PC-3 (cell line): ENCODE results near the gene FAM187B. TPM values are rescaled to one million over a fixed set of nuclear protein-coding genes. Genes with fewer than 3 reads are reported as not detected.

Source experiments
- ATAC-seq: fragments of 200-7000 bp; cut with Tn5 transposase; 2 replicates; pipeline ENCODE4 v1.9.1; 2020; ENCODE audit warnings: mild to moderate bottlenecking, moderate library complexity
- BruUV-seq: library from RNA; stranded (reverse); fragments of 400-500 nt; replicated peaks from 2 replicates; lab custom pipeline; 2021; lab: Mats Ljungman, UMichigan
- CTCF ChIA-PET: fragments of 300-600 bp; sonication (Branson Sonifier 250); formaldehyde crosslinking; loops from one replicate; lab custom pipeline; 2022; ENCODE audit warnings: antibody characterized with exemption; lab: Charles Lee
- POLR2A ChIA-PET: fragments of 300-600 bp; sonication (Branson Sonifier 250); formaldehyde crosslinking; loops from one replicate; lab custom pipeline; 2022; ENCODE audit warnings: antibody characterized with exemption; ENCODE audit not compliant: unreplicated experiment; lab: Charles Lee
- DNase-seq: peaks from one replicate; pipeline ENCODE4 v3.0.0-alpha.2; 2015
- H2AFZ ChIP-seq: fragments of 300-600 bp; sonication (generic); 2 replicates; pipeline ENCODE4 v1.6.0; 2016; ENCODE audit warnings: antibody characterized with exemption, low read length
- H3F3A ChIP-seq: fragments of 300-600 bp; sonication (generic); one replicate; pipeline ENCODE4 v1.6.0; 2017; ENCODE audit warnings: antibody characterized with exemption, low read length, control low read depth, mild to moderate bottlenecking; ENCODE audit not compliant: unreplicated experiment
- H3K27ac ChIP-seq: fragments of 300-600 bp; sonication (generic); 2 replicates; pipeline ENCODE4 v1.5.1; 2016; ENCODE audit warnings: mild to moderate bottlenecking, low read length
- H3K27me3 ChIP-seq: fragments of 300-600 bp; sonication (generic); 2 replicates; pipeline ENCODE4 v1.6.1; 2016; ENCODE audit warnings: low read length, mixed read lengths
- H3K36me3 ChIP-seq: fragments of 300-600 bp; sonication (generic); 2 replicates; pipeline ENCODE4 v1.6.1; 2016; ENCODE audit warnings: low read depth, mixed run types, low read length, mixed read lengths
- H3K4me1 ChIP-seq: fragments of 300-600 bp; sonication (generic); 2 replicates; pipeline ENCODE4 v1.5.1; 2016; ENCODE audit warnings: low read length; ENCODE audit not compliant: insufficient read depth
- H3K4me2 ChIP-seq: fragments of 300-600 bp; sonication (generic); 2 replicates; pipeline ENCODE4 v1.6.0; 2016; ENCODE audit warnings: low read length
- H3K4me3 ChIP-seq: fragments of 300-600 bp; sonication (generic); 2 replicates; pipeline ENCODE4 v1.5.1; 2016; ENCODE audit warnings: mild to moderate bottlenecking, low read length, mixed read lengths
- H3K79me2 ChIP-seq: fragments of 300-600 bp; sonication (generic); 2 replicates; pipeline ENCODE4 v1.6.1; 2017; ENCODE audit warnings: low read length, mixed read lengths
- H3K9ac ChIP-seq: fragments of 300-600 bp; sonication (generic); 2 replicates; pipeline ENCODE4 v1.6.0; 2016; ENCODE audit warnings: mild to moderate bottlenecking, low read length
- H3K9me2 ChIP-seq: fragments of 300-600 bp; sonication (generic); replicated peaks from 2 replicates; pipeline ENCODE4 v1.6.1; 2016; ENCODE audit warnings: mixed run types, low read length, mixed read lengths
- H3K9me3 ChIP-seq: fragments of 300-600 bp; sonication (generic); 2 replicates; pipeline ENCODE4 v1.6.1; 2016; ENCODE audit warnings: low read length, mixed read lengths
- H4K20me1 ChIP-seq: fragments of 300-600 bp; sonication (generic); 2 replicates; pipeline ENCODE4 v1.6.1; 2016; ENCODE audit warnings: low read length, mixed read lengths
- EZH2 ChIP-seq: fragments of 300-600 bp; sonication (generic); IDR thresholded peaks from one replicate; pipeline ENCODE4 v1.6.1; 2017; ENCODE audit warnings: antibody characterized with exemption, mild to moderate bottlenecking, low read length; ENCODE audit not compliant: unreplicated experiment
- EZH2phosphoT487 ChIP-seq: fragments of 300-600 bp; sonication (generic); IDR thresholded peaks from 2 replicates; pipeline ENCODE4 v1.6.1; 2018; ENCODE audit warnings: mild to moderate bottlenecking, antibody characterized with exemption, low read length, borderline replicate concordance
- intact Hi-C: fragments of 100-400 bp; cut with micrococcal nuclease; formaldehyde crosslinking; loops from 2 replicates; pipeline ENCODE4 v1.9.0; 2023
- total RNA-seq: library from RNA; depleted of rRNA; stranded (reverse); fragments of >200 nt; gene quantifications from 2 replicates; pipeline ENCODE4 v1.2.3, GENCODE V29; 2014
- TF ChIP-seq, protein P1 (sequence below): fragments of 300-600 bp; sonication (generic); conservative IDR thresholded peaks from 2 replicates; pipeline ENCODE4 v1.5.1; 2017; ENCODE audit warnings: antibody characterized with exemption, low read depth, mild to moderate bottlenecking, low read length

Gene FAM187B
- total RNA-seq, 1 experiment from 2014 or later, result not detected

- Histone ChIP-seq H3K79me2 (no peaks in the 10 kb centered on the region), H3K9ac (no peak overlapping the region), H3K9me3 (no peaks in the 10 kb centered on the region), H3K27me3 (no peaks in the 10 kb centered on the region), H4K20me1 (no peaks in the 10 kb centered on the region), H2AFZ (no peak overlapping the region), H3K9me2 (no peaks in the 10 kb centered on the region), H3K36me3 (no peaks in the 10 kb centered on the region; the same call in 1 of the 2 replicates), H3K4me1 (peaks cover 6% of the 10 kb centered on the region; the same call in 1 of the 2 replicates), H3K4me3 (no peak overlapping the region), H3K27ac (no peak overlapping the region), H3K4me2 (no peak overlapping the region), H3F3A (no peaks in the 10 kb centered on the region)
- BruUV-seq, result no TSS peak
- DNase-seq (no peak), ATAC-seq (no peak)
- intact Hi-C loops, result no loop called here
- ChIA-PET POLR2A (no interaction called here), CTCF (no interaction called here)
- TF ChIP-seq EZH2phosphoT487 (no peak), EZH2 (no peak)
- TF ChIP-seq, protein P1, sequence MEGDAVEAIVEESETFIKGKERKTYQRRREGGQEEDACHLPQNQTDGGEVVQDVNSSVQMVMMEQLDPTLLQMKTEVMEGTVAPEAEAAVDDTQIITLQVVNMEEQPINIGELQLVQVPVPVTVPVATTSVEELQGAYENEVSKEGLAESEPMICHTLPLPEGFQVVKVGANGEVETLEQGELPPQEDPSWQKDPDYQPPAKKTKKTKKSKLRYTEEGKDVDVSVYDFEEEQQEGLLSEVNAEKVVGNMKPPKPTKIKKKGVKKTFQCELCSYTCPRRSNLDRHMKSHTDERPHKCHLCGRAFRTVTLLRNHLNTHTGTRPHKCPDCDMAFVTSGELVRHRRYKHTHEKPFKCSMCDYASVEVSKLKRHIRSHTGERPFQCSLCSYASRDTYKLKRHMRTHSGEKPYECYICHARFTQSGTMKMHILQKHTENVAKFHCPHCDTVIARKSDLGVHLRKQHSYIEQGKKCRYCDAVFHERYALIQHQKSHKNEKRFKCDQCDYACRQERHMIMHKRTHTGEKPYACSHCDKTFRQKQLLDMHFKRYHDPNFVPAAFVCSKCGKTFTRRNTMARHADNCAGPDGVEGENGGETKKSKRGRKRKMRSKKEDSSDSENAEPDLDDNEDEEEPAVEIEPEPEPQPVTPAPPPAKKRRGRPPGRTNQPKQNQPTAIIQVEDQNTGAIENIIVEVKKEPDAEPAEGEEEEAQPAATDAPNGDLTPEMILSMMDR, result no peak
These were observed 33.0 kb upstream of the FAM187B start for GRCh38 chr19:35261356-35262100.

GRCh38 chr19:35260694-35261304 is 32.3 kb upstream of the FAM187B start:
- H3K9me2 ChIP-seq, result no peaks in the 10 kb centered on the region
- no peaks in the 10 kb centered on the region for H3K9me3 ChIP-seq
- DNase-seq (no peak), ATAC-seq (no peak)
- H2AFZ ChIP-seq, result no peak overlapping the region
- no peak overlapping the region for H3K27ac ChIP-seq
- H3K27me3 ChIP-seq, result no peaks in the 10 kb centered on the region
- peaks cover 4% of the 10 kb centered on the region; the same call in 1 of the 2 replicates for H3K4me1 ChIP-seq
- no peak for TF ChIP-seq EZH2
- TF ChIP-seq EZH2phosphoT487, result no peak
- TF ChIP-seq, protein P1, result no peak
- no peaks in the 10 kb centered on the region for H3K79me2 ChIP-seq
- no TSS peak for BruUV-seq
- no peak overlapping the region for H3K9ac ChIP-seq
- no peak overlapping the region for H3K4me2 ChIP-seq
- H4K20me1 ChIP-seq, result no peaks in the 10 kb centered on the region
- H3K4me3 ChIP-seq, result no peak overlapping the region
- no peaks in the 10 kb centered on the region for H3F3A ChIP-seq
- intact Hi-C loops, result no loop called here
- H3K36me3 ChIP-seq, result no peaks in the 10 kb centered on the region; the same call in 1 of the 2 replicates
- ChIA-PET POLR2A (no interaction called here), CTCF (no interaction called here)

- H3K27ac ChIP-seq, result no peak overlapping the region
- no peaks in the 10 kb centered on the region for H3K27me3 ChIP-seq
- DNase-seq (no peak), ATAC-seq (no peak)
- H3K9ac ChIP-seq, result no peak overlapping the region
- H3K79me2 ChIP-seq, result no peaks in the 10 kb centered on the region
- H3K9me2 ChIP-seq, result no peaks in the 10 kb centered on the region
- intact Hi-C loops, result no loop called here
- no TSS peak for BruUV-seq
- no peaks in the 10 kb centered on the region for H3K9me3 ChIP-seq
- POLR2A ChIA-PET, result no interaction called here
- H3K4me1 ChIP-seq, result no peaks in the 10 kb centered on the region
- H3F3A ChIP-seq, result no peaks in the 10 kb centered on the region
- TF ChIP-seq, protein P1, result no peak
- TF ChIP-seq EZH2phosphoT487 (no peak), EZH2 (no peak)
- peaks cover 10% of the 10 kb centered on the region; the same call in 1 of the 2 replicates for H3K36me3 ChIP-seq
- H3K4me3 ChIP-seq, result no peak overlapping the region
- no peaks in the 10 kb centered on the region for H4K20me1 ChIP-seq
- H2AFZ ChIP-seq, result no peak overlapping the region
- CTCF ChIA-PET, result no interaction called here
- H3K4me2 ChIP-seq, result no peak overlapping the region
These were observed 28.5 kb upstream of the FAM187B start for GRCh38 chr19:35257113-35257461.
